Lower lobe of right lung (tissue), 2 donors: ENCODE data around the gene ARFRP1. TPM values are rescaled to one million over a fixed set of nuclear protein-coding genes. Genes with fewer than 3 reads are reported as not detected.
"Not testable (repeated sequence)": the region's sequence is repeated elsewhere in the genome, so short reads cannot be mapped to it uniquely, and the experiment has no call there.

Experiments used
- ATAC-seq, 2 donors: fragments of 200-7000 bp; cut with Tn5 transposase; one replicate each; pipeline ENCODE4 v1.9.1; 2020 to 2022; ENCODE audit warnings: mild to moderate bottlenecking in 2 of 2, moderate library complexity in 2 of 2
- DNase-seq: peaks from one replicate; pipeline ENCODE4 v3.0.0-alpha.2; 2020
- H3K27ac ChIP-seq: fragments of 200-600 bp; one replicate; pipeline ENCODE4 v1.8.0; 2022
- H3K27me3 ChIP-seq: fragments of 200-600 bp; one replicate; pipeline ENCODE4 v1.8.0; 2022; ENCODE audit warnings: low read depth
- H3K36me3 ChIP-seq: fragments of 200-600 bp; one replicate; pipeline ENCODE4 v1.8.0; 2022; ENCODE audit warnings: mild to moderate bottlenecking
- H3K4me1 ChIP-seq: fragments of 200-600 bp; one replicate; pipeline ENCODE4 v1.8.0; 2022
- H3K4me3 ChIP-seq: fragments of 200-600 bp; one replicate; pipeline ENCODE4 v1.8.0; 2022; ENCODE audit warnings: mild to moderate bottlenecking
- H3K9me3 ChIP-seq: fragments of 200-600 bp; one replicate; pipeline ENCODE4 v1.8.0; 2022
- CTCF ChIP-seq: fragments of 200-600 bp; IDR thresholded peaks from one replicate; pipeline ENCODE4 v1.8.0; 2022; ENCODE audit warnings: antibody characterized with exemption, mild to moderate bottlenecking
- intact Hi-C: fragments of 100-400 bp; cut with DNase I; formaldehyde crosslinking; loops from one replicate; pipeline ENCODE4 v1.11.0; 2022
- total RNA-seq: library from RNA; stranded (reverse); fragmentation: NEBNext Ultra II Directional; extraction: Animal tissue kit (Norgen Biotek cat#: 25700); gene quantifications from one replicate; pipeline ENCODE4 v1.2.1, GENCODE V29; 2021
- donor health status: DM: no; HTN: yes; CAD: no; lungs with severe emphysema.

ARFRP1 gene
- total RNA-seq, 1 donor from 2014 or later, result 44.3 TPM

GRCh38 chr20:63731410-63731809, 23.6 kb upstream of the ARFRP1 start:
- no peaks in the 10 kb centered on the region for H3K27me3 ChIP-seq
- peaks cover 19% of the 10 kb centered on the region for H3K4me1 ChIP-seq
- H3K36me3 ChIP-seq, result peaks cover 41% of the 10 kb centered on the region
- ATAC-seq (no peak), DNase-seq (no peak)
- TF ChIP-seq CTCF, result no peak
- no peaks in the 10 kb centered on the region for H3K9me3 ChIP-seq
- H3K4me3 ChIP-seq, result no peak overlapping the region
- intact Hi-C loops, result no loop called here
- no peak overlapping the region for H3K27ac ChIP-seq

GRCh38 chr20:63730189-63730733, 22.5 kb upstream of the ARFRP1 start:
- DNase-seq, H3K9me3 ChIP-seq, H3K27me3 ChIP-seq, ATAC-seq, intact Hi-C loops, H3K4me3 ChIP-seq, H3K27ac ChIP-seq: not testable (repeated sequence)
- Histone ChIP-seq H3K36me3 (peaks cover 32% of the 10 kb centered on the region), H3K4me1 (peaks cover 12% of the 10 kb centered on the region)

- H3K4me3 ChIP-seq, H3K4me1 ChIP-seq, intact Hi-C loops, H3K27me3 ChIP-seq, H3K27ac ChIP-seq, ATAC-seq, DNase-seq: not testable (repeated sequence)
- Histone ChIP-seq H3K9me3 (peaks cover 24% of the 10 kb centered on the region), H3K36me3 (peaks cover 27% of the 10 kb centered on the region)
Observed at GRCh38 chr20:63722967-63723622, 15.3 kb upstream of the ARFRP1 start.

GRCh38 chr20:63718996-63719395, 11.2 kb upstream of the ARFRP1 start:
- Histone ChIP-seq H3K36me3 (peaks cover 60% of the 10 kb centered on the region), H3K27ac (no peak overlapping the region), H3K4me3 (no peak overlapping the region), H3K4me1 (no peaks in the 10 kb centered on the region), H3K9me3 (peaks cover 20% of the 10 kb centered on the region), H3K27me3 (no peaks in the 10 kb centered on the region)
- intact Hi-C loops, result no loop called here
- no peak for ATAC-seq
- DNase-seq, result no peak
- TF ChIP-seq CTCF, result no peak

- Histone ChIP-seq H3K4me1 (peaks cover 2% of the 10 kb centered on the region), H3K27me3 (no peaks in the 10 kb centered on the region), H3K4me3 (no peak overlapping the region), H3K36me3 (peaks cover 69% of the 10 kb centered on the region), H3K27ac (no peak overlapping the region), H3K9me3 (peaks cover 20% of the 10 kb centered on the region)
- ATAC-seq (no peak), DNase-seq (no peak)
- TF ChIP-seq CTCF, result no peak
- intact Hi-C loops, result no loop called here
Observed at GRCh38 chr20:63714858-63715257, 7.1 kb upstream of the ARFRP1 start.

GRCh38 chr20:63712191-63712590, 4.4 kb upstream of the ARFRP1 start:
- Histone ChIP-seq H3K27me3 (no peaks in the 10 kb centered on the region), H3K4me3 (no peak overlapping the region), H3K4me1 (peaks cover 18% of the 10 kb centered on the region), H3K36me3 (peaks cover 65% of the 10 kb centered on the region), H3K27ac (no peak overlapping the region), H3K9me3 (peaks cover 10% of the 10 kb centered on the region)
- DNase-seq, result no peak
- TF ChIP-seq CTCF, result no peak
- no peak for ATAC-seq
- intact Hi-C loops, result no loop called here
